ENCODE results near the gene LDLRAD4.
"Not testable (repeated sequence)": the region's sequence is repeated elsewhere in the genome, so short reads cannot be mapped to it uniquely, and the experiment has no call there.

LDLRAD4 gene

GRCh38 chr18:13585379-13586153 lies 367.0 kb downstream of the LDLRAD4 start:
- no peak for DNase-seq

GRCh38 chr18:13587001-13587400 lies 368.4 kb downstream of the LDLRAD4 start:
- DNase-seq: no peak

GRCh38 chr18:13587477-13587876 lies 368.9 kb downstream of the LDLRAD4 start:
- no peak for DNase-seq

DNA sequence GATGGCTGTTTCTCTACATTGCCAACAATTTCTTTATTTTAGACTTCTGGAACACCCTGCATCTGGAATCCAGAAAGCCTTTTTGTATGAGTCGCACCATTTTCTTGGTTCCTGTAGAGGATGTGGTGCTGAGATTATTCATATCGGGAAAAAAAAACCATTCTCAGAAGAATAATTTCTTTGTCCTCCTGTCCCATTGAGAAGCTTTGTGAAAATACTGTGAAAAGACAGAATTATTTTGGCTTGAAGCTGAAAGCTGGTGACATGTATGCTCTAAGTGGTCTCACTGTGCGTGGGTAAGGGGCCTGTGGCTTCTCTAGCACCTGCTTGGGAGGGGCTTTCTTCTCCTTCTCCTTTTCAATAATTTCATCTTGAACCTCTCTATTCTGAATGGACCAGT lies 369.4 kb downstream of the LDLRAD4 start:
- DNase-seq: no peak

- no peak for DNase-seq
Measured at GRCh38 chr18:13589316-13589715, 370.8 kb downstream of the LDLRAD4 start.

- no peak for DNase-seq
Measured at GRCh38 chr18:13589943-13590342, 371.4 kb downstream of the LDLRAD4 start.

- no peak for DNase-seq
Measured at GRCh38 chr18:13592246-13592645, 373.7 kb downstream of the LDLRAD4 start.

- no peak for DNase-seq
Measured at GRCh38 chr18:13594551-13594950, 376.0 kb downstream of the LDLRAD4 start.

DNA sequence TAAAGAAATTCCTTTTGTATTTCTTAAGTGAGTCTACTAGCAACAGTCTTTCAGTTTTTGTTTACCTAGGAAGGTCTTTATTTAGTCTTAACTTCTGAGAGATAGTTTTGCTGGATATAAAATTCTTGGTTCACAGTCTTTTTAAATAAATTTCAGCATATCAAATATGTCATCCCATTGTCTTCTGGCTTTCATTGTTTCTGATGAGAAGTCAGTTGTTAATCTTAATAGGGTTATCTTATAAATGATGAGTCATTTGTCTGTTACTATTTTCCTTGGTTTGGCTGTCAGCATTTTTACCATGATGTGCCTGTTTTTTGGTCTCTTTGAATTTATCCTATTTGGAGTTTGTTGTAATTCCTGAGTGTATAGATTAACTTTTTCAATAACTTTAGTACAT lies 378.5 kb downstream of the LDLRAD4 start:
- DNase-seq: no peak

- DNase-seq: no peak
Measured at GRCh38 chr18:13598591-13598990, 380.0 kb downstream of the LDLRAD4 start.

DNA sequence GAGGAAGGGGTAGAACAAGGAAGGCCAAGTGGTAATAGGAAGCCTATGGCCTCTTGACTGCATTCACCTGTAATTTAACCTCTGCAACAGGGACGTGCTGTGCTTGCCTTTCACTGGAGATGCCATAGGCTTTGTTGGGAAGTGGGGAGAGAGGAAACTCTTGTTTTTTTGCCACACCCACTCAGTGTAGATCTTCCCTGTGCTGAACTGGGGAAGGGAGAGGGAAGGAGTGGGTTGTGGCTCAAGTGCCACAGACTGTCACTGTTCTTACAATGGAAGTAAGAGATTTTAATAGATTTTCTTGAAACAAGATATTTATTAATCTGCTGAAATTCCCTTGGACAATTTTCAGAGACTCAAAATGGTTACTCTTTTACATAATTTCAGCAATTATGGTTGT lies 380.5 kb downstream of the LDLRAD4 start:
- DNase-seq: no peak

DNA sequence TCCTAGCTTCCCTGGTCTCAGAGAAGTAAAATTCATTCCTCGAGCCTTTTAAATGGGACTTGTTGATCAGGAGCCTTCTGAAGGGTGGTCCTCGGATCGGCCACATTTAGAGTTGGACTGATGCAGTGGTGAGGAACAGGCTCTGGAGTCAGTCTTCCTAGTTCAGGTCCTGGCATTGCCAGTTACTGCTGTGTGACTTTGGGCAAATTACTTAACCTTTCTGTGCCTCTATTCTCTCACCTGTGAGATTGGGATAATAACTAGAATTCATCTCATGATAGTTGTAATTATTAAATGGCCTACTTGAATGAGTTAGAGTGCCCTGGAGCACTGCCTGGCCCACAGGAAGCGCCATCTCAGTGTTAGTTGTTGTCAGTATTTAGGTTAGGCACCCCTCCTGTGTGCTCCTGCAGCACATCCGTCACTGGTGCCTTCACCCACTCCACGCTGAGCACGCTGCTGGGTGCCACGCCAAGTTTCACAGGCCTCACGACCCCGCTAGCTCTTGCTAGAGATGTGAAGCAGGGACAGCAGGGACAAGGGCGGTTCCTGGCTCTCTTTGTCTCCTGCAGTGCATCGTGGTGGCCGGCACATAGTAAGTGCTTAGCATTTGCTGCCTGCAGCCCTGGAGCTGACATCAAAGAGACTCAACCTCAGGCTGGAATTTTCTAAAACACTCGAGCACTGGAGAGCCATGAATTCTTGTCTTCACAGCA lies 384.9 kb downstream of the LDLRAD4 start:
- no peak for DNase-seq

DNA sequence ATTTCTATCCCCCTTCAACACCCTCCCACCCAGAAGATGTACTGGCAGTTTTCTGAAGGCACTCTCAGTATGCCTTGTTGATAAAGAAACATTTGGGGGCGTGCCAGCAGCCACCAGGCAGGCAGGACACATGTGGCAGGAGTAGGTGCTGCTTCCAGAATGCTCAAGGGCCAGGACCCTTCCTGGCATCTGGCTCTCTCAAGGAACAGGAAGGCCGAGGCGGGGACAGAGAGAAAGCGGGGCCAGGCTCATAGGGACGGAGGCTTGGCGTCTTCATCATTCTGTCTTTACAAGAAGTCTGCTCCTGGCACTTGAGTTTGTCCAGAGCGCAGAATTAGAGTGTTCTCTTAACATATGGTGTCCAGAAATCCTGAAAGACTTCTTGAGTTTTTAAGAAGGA lies 386.2 kb downstream of the LDLRAD4 start:
- no peak for DNase-seq

GRCh38 chr18:13605477-13605876 lies 386.9 kb downstream of the LDLRAD4 start:
- no peak for DNase-seq

DNA sequence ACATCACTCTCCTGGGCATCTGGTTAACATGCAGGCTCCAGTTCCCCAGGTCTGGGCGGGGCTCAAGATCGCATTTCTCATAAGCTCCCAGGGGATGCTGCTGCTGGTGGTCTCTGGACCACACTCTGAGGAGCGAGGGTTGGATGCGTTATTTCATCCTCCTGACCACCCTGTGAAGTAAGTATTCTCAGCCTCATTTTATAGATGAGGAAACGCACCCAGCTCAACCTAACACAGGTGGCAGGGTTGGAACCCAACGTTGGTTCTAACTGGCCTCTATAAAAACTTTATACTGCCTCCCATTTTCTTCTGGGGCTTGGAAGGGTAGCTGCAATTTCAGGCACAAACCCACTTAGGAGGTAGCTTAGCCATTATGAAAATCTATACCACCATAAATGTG lies 387.3 kb downstream of the LDLRAD4 start:
- DNase-seq: no peak

- no peak for DNase-seq
Measured at GRCh38 chr18:13606604-13607254, 388.2 kb downstream of the LDLRAD4 start.

GRCh38 chr18:13608024-13608562 lies 389.5 kb downstream of the LDLRAD4 start:
- DNase-seq: not testable (repeated sequence)

DNA sequence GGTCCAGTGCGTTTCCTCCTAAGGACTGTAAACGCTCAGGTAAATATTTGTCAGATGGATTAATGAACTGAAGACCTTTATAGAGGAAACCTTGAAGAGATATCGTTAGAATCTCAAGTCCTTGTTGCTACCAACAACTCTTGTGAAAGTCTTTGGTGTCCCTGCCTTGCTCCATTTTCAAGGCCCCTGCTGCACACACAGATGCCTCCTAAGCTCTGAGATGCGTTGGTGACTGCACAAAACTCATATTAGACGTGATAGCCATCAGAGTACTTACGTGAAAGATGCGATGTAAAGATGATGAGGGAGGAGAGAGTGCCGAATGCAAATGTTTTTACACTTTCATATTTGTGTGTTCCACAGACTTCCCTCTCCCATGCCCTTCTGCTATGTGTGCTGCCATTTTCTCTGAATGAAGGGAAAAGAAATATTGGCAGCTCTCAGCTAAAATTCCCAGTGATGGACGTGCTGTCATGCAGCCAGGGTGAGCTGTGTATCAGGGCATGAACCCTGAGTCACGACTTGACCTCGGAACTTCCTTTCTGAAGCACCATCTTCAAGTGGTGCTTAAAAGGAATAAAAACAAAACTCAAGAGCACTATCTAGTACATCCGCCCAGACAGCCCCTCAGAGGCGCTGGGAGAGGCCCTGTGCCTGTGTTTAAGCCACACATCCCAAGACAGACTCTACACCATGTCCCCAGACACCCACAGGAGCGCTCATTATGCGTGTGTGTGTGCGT lies 390.4 kb downstream of the LDLRAD4 start:
- DNase-seq: no peak

DNA sequence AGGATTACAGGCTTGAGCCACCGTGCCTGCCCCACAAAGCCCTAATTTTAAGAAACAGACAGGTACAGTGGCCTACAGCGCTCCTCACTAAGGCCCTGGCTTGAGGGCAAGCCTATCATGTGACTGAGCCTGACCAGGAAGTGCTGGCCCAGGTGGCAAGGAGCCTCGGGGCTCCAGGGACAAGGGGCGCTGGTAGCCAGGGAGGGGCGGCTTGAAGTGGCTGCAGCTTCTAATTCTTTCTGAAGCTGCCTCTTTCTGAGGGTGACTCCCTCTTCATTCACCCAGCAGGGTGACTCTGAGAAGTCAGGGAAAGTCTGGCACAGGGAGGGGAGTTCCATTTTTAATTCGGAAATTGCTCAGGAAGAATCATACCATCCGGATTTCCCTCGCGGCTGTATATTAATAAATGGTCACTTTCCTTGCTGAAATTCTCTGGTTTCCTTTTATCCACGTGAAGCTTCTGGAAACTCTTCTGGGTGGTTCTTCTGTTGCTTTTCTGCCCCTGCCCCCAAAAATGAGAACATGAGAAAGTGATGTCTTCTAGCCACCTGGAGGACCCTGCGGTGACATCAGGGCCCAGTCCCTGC lies 392.1 kb downstream of the LDLRAD4 start:
- no peak for DNase-seq

GRCh38 chr18:13611142-13611600 lies 392.6 kb downstream of the LDLRAD4 start:
- DNase-seq: peak; percentile 70

DNA sequence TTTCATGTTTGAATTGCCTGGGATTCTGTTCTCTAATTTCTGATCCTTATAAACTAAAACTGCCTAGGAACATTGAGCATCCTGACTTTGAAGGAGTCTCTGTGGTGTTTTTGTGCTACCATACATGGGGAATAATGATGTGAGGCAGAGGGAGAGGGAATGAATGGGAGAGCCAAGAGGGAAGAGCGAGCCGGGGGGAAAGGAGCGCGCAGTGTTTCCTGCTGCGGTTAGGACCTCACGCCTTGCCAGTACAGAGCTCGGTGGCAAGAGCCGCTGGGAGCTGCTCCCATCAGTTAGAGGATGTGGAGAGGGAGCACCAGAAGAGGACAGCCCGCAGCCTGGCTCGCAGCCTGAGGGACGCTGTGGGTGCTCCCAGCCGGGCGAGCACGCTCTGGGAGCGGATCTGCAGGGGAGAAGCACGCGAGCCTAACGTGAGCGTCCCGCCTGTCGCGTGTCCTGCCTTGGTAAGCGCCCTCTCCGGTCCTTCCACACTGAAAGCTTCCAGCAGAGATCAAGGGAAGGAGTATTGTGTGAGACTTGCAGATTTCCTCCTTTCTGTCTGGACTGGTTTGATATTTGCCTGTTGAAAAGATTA lies 393.1 kb downstream of the LDLRAD4 start:
- peak; percentile 74 for DNase-seq

All from right forelimb (tissue), 1 donor.